Measurements from ENCODE around the gene CD33.

DNA sequence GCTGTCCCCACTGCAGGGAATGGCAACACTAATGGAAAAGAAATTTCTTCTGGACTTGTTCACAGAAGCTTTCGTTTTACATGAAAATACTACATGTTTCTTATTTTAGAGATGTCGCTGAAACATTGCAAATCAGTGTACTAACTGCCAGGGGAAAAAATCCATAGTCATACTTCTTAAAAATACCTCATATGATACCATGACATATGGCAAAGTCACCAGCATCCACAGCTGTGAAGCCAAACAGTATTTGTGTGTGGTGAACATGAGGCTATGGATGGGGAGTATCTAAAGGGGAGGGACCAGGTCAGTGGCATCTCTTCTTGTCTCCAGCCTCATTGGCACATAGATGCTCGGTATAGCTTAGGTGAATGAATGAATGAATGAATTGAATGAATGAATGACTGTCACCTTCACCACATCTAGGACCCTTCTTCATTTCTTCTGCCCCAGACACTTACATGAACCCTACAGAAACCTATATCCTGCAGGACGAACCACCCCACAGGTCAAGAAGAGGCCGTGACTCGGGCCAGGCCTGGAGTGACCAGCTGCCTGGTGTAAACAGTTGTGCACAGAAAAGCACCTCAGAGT lies 14.6 kb upstream of the CD33 start:
- TF ChIP-seq CSDC2 (CRISPR knock-in tag; IDR thresholded peaks at IDR 0.05) (no peak), ZNF70 (CRISPR knock-in tag; IDR thresholded peaks at IDR 0.05) (no peak), SNAI2 (CRISPR knock-in tag; IDR thresholded peaks at IDR 0.05) (no peak), GLIS3 (CRISPR knock-in tag; IDR thresholded peaks at IDR 0.05) (no peak), PPARA (CRISPR knock-in tag; IDR thresholded peaks at IDR 0.05; ENCODE audit: borderline replicate concordance) (no peak)
- TF ChIP-seq, protein P1, sequence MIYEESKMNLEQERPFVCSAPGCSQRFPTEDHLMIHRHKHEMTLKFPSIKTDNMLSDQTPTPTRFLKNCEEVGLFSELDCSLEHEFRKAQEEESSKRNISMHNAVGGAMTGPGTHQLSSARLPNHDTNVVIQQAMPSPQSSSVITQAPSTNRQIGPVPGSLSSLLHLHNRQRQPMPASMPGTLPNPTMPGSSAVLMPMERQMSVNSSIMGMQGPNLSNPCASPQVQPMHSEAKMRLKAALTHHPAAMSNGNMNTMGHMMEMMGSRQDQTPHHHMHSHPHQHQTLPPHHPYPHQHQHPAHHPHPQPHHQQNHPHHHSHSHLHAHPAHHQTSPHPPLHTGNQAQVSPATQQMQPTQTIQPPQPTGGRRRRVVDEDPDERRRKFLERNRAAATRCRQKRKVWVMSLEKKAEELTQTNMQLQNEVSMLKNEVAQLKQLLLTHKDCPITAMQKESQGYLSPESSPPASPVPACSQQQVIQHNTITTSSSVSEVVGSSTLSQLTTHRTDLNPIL (CRISPR knock-in tag; IDR thresholded peaks at IDR 0.05; ENCODE audit: low read depth) = no peak

Data from SK-N-SH treated with all-trans-retinoic acid at 6 μM for 48 hours (cell line).